ENCODE measurements around the gene CMBL. TPM values are rescaled to one million over a fixed set of nuclear protein-coding genes. Genes with fewer than 3 reads are reported as not detected.

CMBL gene
- polyA plus RNA-seq, 1 experiment: 43.0 TPM

- TF ChIP-seq CTCF (IDR thresholded peaks at IDR 0.05; ENCODE audit: low read depth, low read length): no peak
- Histone ChIP-seq H3K27ac (ENCODE audit: low read depth, low read length) (peak overlapping the region; percentile 42), H3K27me3 (ENCODE audit: control insufficient read depth, insufficient read depth, low read length) (no peaks in the 10 kb centered on the region), H3K4me3 (ENCODE audit: low read depth, low read length) (no peak overlapping the region), H3K9me3 (ENCODE audit: control insufficient read depth, insufficient read depth, low read length) (no peaks in the 10 kb centered on the region; the same call in 1 of the 2 replicates)
- CTCF ChIA-PET: interaction anchor here (1.1 to 3.3 kb wide), 4 partner anchors 25 to 95 kb away, joined by 3 to 14 read pairs (median 6); no protein-coding TSS in a partner anchor
- DNase-seq (ENCODE audit: low read depth, low spot score): no peak
- POLR2A ChIA-PET: interaction anchor here (0.8 to 2.7 kb wide), 4 partner anchors 24 to 79 kb away, joined by 3 to 24 read pairs (median 4); partner anchors contain the start of genes ATPSCKMT, CCT5 and MARCHF6
These were observed 21.7 kb upstream of the CMBL start for GRCh38 chr5:10329446-10329819.

DNA sequence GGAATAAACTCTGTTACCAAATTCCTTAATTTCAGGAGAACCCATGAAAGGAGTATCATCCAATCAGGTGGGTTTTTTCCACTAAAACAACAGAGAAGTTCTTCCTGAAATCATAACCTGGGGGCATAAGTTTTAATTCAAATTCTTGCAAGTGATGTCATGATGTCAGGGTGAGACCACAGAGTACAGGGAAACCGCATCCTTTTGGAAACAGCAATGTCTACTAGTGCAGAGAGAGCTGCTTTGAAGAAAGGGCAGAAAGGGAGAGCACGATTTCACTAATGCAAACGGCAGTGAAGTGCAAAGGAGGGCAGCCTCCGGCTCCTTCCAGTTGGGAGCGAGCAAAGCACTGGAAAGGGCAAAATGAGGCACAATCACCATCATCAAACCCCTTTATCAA lies 20.6 kb upstream of the CMBL start:
- no peak overlapping the region for H3K4me3 ChIP-seq (ENCODE audit: low read depth, low read length)
- H3K9me3 ChIP-seq (ENCODE audit: control insufficient read depth, insufficient read depth, low read length): no peaks in the 10 kb centered on the region; the same call in 1 of the 2 replicates
- no peak overlapping the region for H3K27ac ChIP-seq (ENCODE audit: low read depth, low read length)
- no peaks in the 10 kb centered on the region for H3K27me3 ChIP-seq (ENCODE audit: control insufficient read depth, insufficient read depth, low read length)
- DNase-seq (ENCODE audit: low read depth, low spot score): no peak
- ChIA-PET CTCF (interaction anchor here (2.2 to 3.3 kb wide), 2 partner anchors 30 to 44 kb away, joined by 8 to 14 read pairs; no protein-coding TSS in a partner anchor), POLR2A (no interaction called here)
- no peak for TF ChIP-seq CTCF (IDR thresholded peaks at IDR 0.05; ENCODE audit: low read depth, low read length)

DNA sequence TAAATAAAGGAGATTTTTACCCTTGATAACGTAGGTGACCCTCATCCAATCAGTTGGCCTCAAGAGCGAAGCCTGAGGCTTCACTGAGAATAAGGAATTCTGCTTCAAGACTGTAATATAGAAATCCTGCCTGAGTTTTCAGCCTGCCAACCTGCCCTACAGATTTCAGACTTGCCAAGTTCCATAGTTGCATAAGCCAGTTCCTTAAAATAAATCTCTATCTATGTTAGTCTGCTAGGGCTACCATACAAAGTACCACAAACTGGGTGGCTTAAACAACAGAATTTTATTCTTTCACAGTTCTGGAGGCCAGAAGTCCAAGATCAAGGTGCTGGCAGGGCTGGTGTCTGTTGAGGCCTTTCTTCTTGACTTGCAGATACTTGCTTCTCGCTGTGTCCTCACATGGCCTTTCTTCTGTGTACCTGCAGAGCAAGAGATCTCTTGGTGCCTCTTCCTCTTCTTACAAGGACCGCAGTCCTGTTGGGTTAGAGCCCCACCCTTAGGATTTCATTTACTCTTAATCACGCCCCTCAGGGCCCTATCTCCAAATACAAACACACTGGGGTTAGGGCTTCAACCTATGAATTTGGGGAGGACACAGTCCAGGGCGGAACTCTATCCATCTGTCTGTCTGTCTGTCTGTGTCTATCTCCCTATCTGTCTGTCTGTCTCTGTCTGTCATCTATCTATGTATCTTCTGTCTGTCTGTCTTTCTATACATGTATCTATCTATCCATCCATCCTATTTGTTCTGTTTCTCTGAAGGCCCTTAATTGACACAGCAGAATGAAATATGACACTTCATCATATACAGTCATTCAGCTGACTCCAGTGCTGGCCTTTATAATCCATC lies 17.0 kb upstream of the CMBL start:
- ChIA-PET POLR2A (no interaction called here), CTCF (interaction anchor here (0.7 kb wide), 1 partner anchor 99 kb away, joined by 5 read pairs; no protein-coding TSS in a partner anchor)
- H3K9me3 ChIP-seq (ENCODE audit: control insufficient read depth, insufficient read depth, low read length): no peaks in the 10 kb centered on the region
- DNase-seq (ENCODE audit: low read depth, low spot score): no peak
- H3K27me3 ChIP-seq (ENCODE audit: control insufficient read depth, insufficient read depth, low read length): no peaks in the 10 kb centered on the region
- H3K4me3 ChIP-seq (ENCODE audit: low read depth, low read length): no peak overlapping the region
- H3K27ac ChIP-seq (ENCODE audit: low read depth, low read length): no peak overlapping the region
- no peak for TF ChIP-seq CTCF (IDR thresholded peaks at IDR 0.05; ENCODE audit: low read depth, low read length)

- ChIA-PET POLR2A (no interaction called here), CTCF (interaction anchor here (0.7 kb wide), 1 partner anchor 100 kb away, joined by 5 read pairs; no protein-coding TSS in a partner anchor)
- no peak for TF ChIP-seq CTCF (IDR thresholded peaks at IDR 0.05; ENCODE audit: low read depth, low read length)
- Histone ChIP-seq H3K9me3 (ENCODE audit: control insufficient read depth, insufficient read depth, low read length) (no peaks in the 10 kb centered on the region), H3K4me3 (ENCODE audit: low read depth, low read length) (no peak overlapping the region), H3K27ac (ENCODE audit: low read depth, low read length) (no peak overlapping the region), H3K27me3 (ENCODE audit: control insufficient read depth, insufficient read depth, low read length) (no peaks in the 10 kb centered on the region)
- no peak for DNase-seq (ENCODE audit: low read depth, low spot score)
These were observed 16.1 kb upstream of the CMBL start for GRCh38 chr5:10323588-10324488.

Data from AG04450 (cell line).